Large intestine (tissue), 3 donors: ENCODE results near the gene RAB5B. TPM values are rescaled to one million over a fixed set of nuclear protein-coding genes. Genes with fewer than 3 reads are reported as not detected.
"Not testable (repeated sequence)": the region's sequence is repeated elsewhere in the genome, so short reads cannot be mapped to it uniquely, and the experiment has no call there.

Source experiments
- DNase-seq, 2 donors: peaks; one replicate each; pipeline versions ENCODE4 v3.0.0 to v3.0.0-alpha.2; 2013
- H3K27ac ChIP-seq: one replicate; pipeline ENCODE4 v1.5.1; 2013; ENCODE audit warnings: low read length
- H3K27me3 ChIP-seq: 2 replicates; pipeline ENCODE4 v1.6.1; 2013; ENCODE audit warnings: low read length; ENCODE audit not compliant: control insufficient read depth, insufficient read depth
- H3K36me3 ChIP-seq: 2 replicates; pipeline ENCODE4 v1.6.1; 2013; ENCODE audit warnings: low read length; ENCODE audit not compliant: control insufficient read depth, insufficient read depth
- H3K4me1 ChIP-seq: one replicate; pipeline ENCODE4 v1.6.1; 2013; ENCODE audit warnings: low read length; ENCODE audit not compliant: control insufficient read depth, insufficient read depth
- H3K4me3 ChIP-seq: one replicate; pipeline ENCODE4 v1.5.1; 2013; ENCODE audit warnings: low read length
- H3K9me3 ChIP-seq: one replicate; pipeline ENCODE4 v1.6.1; 2013; ENCODE audit warnings: mild to moderate bottlenecking, low read depth, low read length, moderate library complexity; ENCODE audit not compliant: control insufficient read depth
- WGBS: methylation state at CpG from one replicate; pipeline ENCODE4 v1.1.5; 2013; ENCODE audit warnings: low lambda C conversion rate; ENCODE audit not compliant: insufficient coverage; 5-methylcytosine and 5-hydroxymethylcytosine counted together
- polyA plus RNA-seq: library from polyadenylated mRNA; unstranded; fragments of 120-200 nt; gene quantifications from one replicate; pipeline ENCODE4 v1.2.1, GENCODE V29; 2013

RAB5B gene
- polyA plus RNA-seq, 1 donor = 112 TPM

DNA sequence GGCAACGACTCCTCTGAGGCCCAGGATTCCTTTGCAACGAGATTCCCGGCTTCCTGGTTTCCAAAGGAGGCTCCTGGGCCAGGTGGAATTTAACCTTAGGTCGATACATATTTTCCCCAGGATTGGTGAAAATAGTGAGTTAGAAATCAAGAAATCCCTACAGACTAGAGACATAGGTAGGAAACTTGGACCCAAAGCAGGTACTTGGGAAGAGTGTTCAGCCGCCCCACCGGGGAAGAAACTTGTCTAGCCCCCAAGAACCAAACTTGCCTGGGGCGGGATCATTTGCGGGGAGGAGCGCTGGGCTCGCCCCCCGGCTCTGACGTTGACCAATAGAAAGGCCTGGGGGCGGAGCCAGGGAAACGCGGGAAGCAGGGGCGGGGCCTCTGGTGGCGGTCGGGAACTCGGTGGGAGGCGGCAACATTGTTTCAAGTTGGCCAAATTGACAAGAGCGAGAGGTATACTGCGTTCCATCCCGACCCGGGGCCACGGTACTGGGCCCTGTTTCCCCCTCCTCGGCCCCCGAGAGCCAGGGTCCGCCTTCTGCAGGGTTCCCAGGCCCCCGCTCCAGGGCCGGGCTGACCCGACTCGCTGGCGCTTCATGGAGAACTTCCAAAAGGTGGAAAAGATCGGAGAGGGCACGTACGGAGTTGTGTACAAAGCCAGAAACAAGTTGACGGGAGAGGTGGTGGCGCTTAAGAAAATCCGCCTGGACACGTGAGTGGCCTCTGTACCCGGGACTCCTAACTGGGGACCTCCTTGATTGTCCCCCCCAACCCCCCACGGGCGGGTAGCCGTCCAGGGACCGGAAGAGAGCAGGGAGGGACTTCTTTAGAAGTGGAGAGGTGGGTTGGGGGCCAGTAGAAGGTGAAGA is 7.2 kb upstream of the RAB5B start, which contains the start of gene CDK2:
Gene CDK2, plus strand, starts transcription at position 423 of the 874 bp plus-strand sequence. Its CDS starts 179 bp downstream, at position 602.
- no peaks in the 10 kb centered on the region for H3K27me3 ChIP-seq
- peaks cover 15% of the 10 kb centered on the region for H3K36me3 ChIP-seq
- no peaks in the 10 kb centered on the region for H3K9me3 ChIP-seq
- peak within 1 kb of the TSS; percentile 73 for H3K4me3 ChIP-seq
- WGBS = no CpG with 5 or more reads among the region's 45 CpGs
- H3K4me1 ChIP-seq = peaks cover 24% of the 10 kb centered on the region
- peak; percentile 87 to 91 for DNase-seq
- peak within 1 kb of the TSS; percentile 79 for H3K27ac ChIP-seq

DNA sequence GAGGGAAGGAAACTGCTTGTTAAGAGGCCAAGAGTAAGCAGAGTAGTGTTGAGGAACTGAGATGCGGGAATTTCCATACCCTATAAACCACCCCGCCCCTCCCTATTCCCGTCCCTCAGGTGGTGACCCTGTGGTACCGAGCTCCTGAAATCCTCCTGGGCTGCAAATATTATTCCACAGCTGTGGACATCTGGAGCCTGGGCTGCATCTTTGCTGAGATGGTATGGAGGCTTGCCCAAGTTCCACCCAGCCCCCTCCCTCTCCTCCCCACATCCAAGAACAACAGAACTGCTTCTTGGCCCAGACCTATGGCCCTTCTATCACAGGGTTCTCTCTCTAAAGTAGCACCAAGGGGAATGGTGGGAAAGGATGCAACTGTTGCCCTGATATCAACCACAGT is 4.5 kb upstream of the RAB5B start:
- DNase-seq = no peak
- H3K4me1 ChIP-seq = peaks cover 37% of the 10 kb centered on the region
- no peak overlapping the region for H3K4me3 ChIP-seq
- H3K36me3 ChIP-seq = peaks cover 15% of the 10 kb centered on the region
- no CpG with 5 or more reads among the region's 4 CpGs for WGBS
- no peaks in the 10 kb centered on the region for H3K27me3 ChIP-seq
- H3K9me3 ChIP-seq = no peaks in the 10 kb centered on the region
- H3K27ac ChIP-seq = no peak overlapping the region

DNA sequence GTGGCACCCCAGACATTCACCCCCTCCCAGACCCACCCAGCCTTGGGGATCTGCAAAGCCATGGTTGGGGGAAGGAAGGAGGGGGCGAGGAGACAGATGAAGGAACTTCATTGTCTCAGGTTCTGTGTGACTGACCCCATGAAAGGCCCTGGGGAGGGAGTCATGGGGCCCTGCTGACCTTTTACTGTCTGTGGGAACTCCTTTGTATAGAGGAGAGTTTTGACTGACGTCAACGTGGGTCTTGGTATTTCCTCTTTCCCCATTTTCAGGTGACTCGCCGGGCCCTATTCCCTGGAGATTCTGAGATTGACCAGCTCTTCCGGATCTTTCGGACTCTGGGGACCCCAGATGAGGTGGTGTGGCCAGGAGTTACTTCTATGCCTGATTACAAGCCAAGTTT is 3.1 kb upstream of the RAB5B start:
- Histone ChIP-seq H3K4me3 (no peak overlapping the region), H3K9me3 (no peaks in the 10 kb centered on the region), H3K4me1 (peaks cover 38% of the 10 kb centered on the region), H3K27me3 (no peaks in the 10 kb centered on the region), H3K27ac (no peak overlapping the region), H3K36me3 (peaks cover 15% of the 10 kb centered on the region)
- 96% methylated on average over 4 of the region's 7 CpGs for WGBS
- no peak for DNase-seq

DNA sequence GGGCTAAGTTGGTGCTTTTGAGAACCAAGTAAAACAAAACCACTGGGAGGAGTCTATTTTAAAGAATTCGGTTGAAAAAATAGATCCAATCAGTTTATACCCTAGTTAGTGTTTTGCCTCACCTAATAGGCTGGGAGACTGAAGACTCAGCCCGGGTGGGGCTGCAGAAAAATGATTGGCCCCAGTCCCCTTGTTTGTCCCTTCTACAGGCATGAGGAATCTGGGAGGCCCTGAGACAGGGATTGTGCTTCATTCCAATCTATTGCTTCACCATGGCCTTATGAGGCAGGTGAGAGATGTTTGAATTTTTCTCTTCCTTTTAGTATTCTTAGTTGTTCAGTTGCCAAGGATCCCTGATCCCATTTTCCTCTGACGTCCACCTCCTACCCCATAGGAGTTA is 1.8 kb upstream of the RAB5B start:
- no peaks in the 10 kb centered on the region for H3K27me3 ChIP-seq
- no peaks in the 10 kb centered on the region for H3K9me3 ChIP-seq
- peak overlapping the region; percentile 60 for H3K4me3 ChIP-seq
- H3K27ac ChIP-seq = peak overlapping the region; percentile 93
- 83% methylated on average over 1 of the region's 3 CpGs for WGBS
- peaks cover 15% of the 10 kb centered on the region for H3K36me3 ChIP-seq
- peak; percentile 54 to 59 for DNase-seq
- H3K4me1 ChIP-seq = peaks cover 34% of the 10 kb centered on the region

DNA sequence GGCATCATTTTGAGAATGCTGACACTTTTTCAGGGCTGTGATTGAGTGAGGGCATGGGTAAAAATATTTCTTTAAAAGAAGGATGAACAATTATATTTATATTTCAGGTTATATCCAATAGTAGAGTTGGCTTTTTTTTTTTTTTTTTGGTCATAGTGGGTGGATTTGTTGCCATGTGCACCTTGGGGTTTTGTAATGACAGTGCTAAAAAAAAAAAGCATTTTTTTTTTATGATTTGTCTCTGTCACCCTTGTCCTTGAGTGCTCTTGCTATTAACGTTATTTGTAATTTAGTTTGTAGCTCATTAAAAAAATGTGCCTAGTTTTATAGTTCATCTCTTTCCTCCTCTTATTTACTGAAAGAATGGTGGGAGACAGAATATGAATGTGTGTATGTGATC is 1.4 kb upstream of the RAB5B start:
- 20% methylated on average over 1 of the region's 1 CpG for WGBS
- Histone ChIP-seq H3K4me1 (peaks cover 29% of the 10 kb centered on the region), H3K4me3 (peak overlapping the region; percentile 60), H3K27ac (peak overlapping the region; percentile 93), H3K9me3 (no peaks in the 10 kb centered on the region), H3K27me3 (no peaks in the 10 kb centered on the region), H3K36me3 (peaks cover 15% of the 10 kb centered on the region)
- DNase-seq = no peak

DNA sequence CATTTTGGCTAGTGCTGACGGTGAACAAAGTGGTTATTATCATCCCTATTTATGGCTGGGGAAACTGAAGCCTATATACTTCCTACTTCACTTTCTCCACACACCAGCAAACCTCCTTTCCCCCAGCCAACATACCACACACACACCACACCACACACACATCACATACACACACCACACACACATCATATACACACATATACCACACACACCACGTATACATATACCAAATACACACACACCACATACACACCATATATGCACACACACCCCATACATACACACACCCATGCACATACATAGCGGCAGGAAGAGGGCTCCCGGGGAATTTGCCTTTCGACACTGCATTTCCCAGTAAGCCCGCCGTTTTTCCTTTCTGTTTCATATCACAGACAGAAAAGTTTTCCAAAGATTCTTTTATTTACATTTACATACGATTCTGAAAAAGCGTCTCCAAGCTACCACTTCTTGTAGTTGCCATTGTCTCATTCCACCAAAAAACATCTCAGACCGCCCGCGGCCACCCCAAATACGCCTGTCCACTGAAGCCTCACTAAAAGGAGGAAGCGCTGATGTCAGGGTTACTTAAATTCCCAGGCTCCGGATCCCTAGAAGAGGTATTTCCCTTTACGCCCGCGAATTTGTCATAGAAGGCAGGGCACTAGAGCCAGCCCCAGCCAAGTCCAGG is 823 bp upstream of the RAB5B start:
- Histone ChIP-seq H3K9me3 (no peaks in the 10 kb centered on the region), H3K36me3 (peaks cover 15% of the 10 kb centered on the region), H3K27ac (peak overlapping the region; percentile 93), H3K4me3 (peak overlapping the region; percentile 60), H3K27me3 (no peaks in the 10 kb centered on the region), H3K4me1 (peaks cover 24% of the 10 kb centered on the region)
- WGBS = 0% methylated on average over 4 of the region's 18 CpGs
- DNase-seq = peak; percentile 38 to 72

DNA sequence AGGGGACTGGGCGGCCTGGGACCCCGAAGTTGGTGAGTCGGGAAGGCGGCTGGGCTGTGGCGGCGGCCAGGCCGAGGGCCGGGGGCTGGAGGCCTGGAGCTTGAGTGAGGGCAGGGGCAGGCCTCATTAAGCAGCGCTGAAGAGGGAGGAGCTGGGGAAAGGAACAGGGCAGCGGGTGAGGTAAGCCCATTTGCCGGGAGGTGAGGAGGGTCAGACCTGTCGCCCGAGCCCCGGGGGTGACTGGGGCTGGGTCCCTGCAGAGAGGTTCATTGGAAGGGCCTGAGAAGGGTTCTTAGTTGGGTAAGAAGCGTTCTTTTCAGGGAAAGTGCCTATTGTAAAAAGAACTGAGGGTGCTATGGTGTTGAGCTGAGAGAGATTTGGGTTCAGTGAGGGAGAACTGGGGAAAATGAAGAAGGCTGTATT is 441 bp downstream of the RAB5B start:
- peak in 1 of 2 donors; percentile 29 for DNase-seq
- peaks cover 16% of the 10 kb centered on the region for H3K36me3 ChIP-seq
- H3K4me3 ChIP-seq = peak overlapping the region; percentile 87
- WGBS = no CpG with 5 or more reads among the region's 15 CpGs
- H3K27me3 ChIP-seq = no peaks in the 10 kb centered on the region
- no peaks in the 10 kb centered on the region for H3K9me3 ChIP-seq
- peak overlapping the region; percentile 95 for H3K27ac ChIP-seq
- peaks cover 19% of the 10 kb centered on the region for H3K4me1 ChIP-seq

DNA sequence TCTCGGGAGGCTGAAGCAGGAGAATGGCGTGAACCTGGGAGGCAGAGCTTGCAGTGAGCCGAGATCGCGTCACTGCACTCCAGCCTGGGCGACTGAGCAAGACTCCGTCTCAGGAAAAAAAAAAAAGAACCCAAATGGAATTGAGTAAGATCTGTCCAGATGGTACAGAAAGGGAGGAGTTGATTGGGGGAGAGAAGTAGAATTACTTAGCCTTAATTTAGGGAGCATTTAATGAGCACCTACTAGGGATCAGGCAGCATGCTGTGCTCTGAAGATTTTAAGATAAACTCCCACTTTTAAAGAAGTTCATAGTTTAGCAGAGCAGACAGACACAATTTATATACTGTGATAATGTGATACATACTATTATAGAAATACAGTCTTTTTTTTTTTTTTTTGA is 4.5 kb downstream of the RAB5B start:
- WGBS = 100% methylated on average over 2 of the region's 7 CpGs
- Histone ChIP-seq H3K27me3 (no peaks in the 10 kb centered on the region), H3K36me3 (peaks cover 25% of the 10 kb centered on the region), H3K4me1 (peaks cover 3% of the 10 kb centered on the region), H3K4me3 (no peak overlapping the region), H3K9me3 (no peaks in the 10 kb centered on the region), H3K27ac (no peak overlapping the region)
- DNase-seq = no peak

DNA sequence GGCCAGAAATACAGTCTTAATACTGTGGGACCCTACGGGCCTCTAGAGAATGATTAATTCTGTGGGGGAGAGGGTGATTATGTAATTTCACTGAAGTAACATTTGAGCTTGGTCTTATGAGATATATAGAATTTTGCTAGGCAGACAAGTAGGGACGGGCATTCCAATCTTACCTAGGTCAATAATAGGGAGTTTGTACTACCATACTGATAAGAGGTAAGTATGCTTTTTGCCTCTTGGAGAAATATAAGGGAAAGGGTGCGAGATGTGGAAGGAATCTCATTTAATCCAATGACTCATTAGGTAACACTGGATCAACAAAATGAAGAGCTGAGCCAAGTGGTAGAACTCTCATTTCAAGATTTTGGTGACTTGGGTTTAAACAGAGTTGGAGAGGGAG is 5.2 kb downstream of the RAB5B start:
- no peak for DNase-seq
- H3K27ac ChIP-seq = no peak overlapping the region
- H3K9me3 ChIP-seq = no peaks in the 10 kb centered on the region
- H3K4me1 ChIP-seq = peaks cover 3% of the 10 kb centered on the region
- peaks cover 32% of the 10 kb centered on the region for H3K36me3 ChIP-seq
- H3K27me3 ChIP-seq = no peaks in the 10 kb centered on the region
- no CpG with 5 or more reads among the region's 3 CpGs for WGBS
- H3K4me3 ChIP-seq = no peak overlapping the region

DNA sequence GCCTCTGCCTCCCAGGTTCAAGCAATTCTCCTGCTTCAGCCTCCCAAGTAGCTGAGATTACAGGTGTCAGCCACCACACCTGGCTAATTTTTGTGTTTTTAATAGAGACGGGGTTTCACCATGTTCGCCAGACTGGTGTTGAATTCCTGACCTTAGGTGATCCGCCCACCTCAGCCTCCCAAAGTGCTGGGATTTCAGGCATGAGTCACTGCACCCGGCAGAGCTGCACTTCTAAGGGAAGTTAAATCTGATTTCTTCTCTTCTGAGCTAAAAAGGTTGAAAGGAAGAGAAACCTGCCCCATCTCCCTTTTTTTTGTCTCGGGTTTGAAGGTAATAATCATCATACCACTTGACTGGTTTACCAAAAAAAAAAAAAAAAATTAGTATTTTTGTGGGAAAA is 8.0 kb downstream of the RAB5B start:
- H3K9me3 ChIP-seq, H3K4me3 ChIP-seq, H3K27ac ChIP-seq, DNase-seq, H3K27me3 ChIP-seq, H3K4me1 ChIP-seq: not testable (repeated sequence)
- peaks cover 43% of the 10 kb centered on the region for H3K36me3 ChIP-seq
- WGBS = no CpG with 5 or more reads among the region's 5 CpGs
